Muscle layer of colon (tissue), 2 donors: Measurements from ENCODE around the gene PLEKHA6.
"Not testable (repeated sequence)": the region's sequence is repeated elsewhere in the genome, so short reads cannot be mapped to it uniquely, and the experiment has no call there.

Experiments used
- H3K27ac ChIP-seq: one replicate; pipeline ENCODE4 v1.7.0; 2013; ENCODE audit warnings: low read depth, mild to moderate bottlenecking, low read length, moderate library complexity
- H3K27me3 ChIP-seq, 2 donors: one replicate each; pipeline ENCODE4 v1.7.0; 2013; ENCODE audit warnings: low read length in 2 of 2, mild to moderate bottlenecking in 2 of 2; ENCODE audit not compliant: insufficient read depth in 2 of 2, control insufficient read depth in 1 of 2
- H3K36me3 ChIP-seq: one replicate; pipeline ENCODE4 v1.7.0; 2013; ENCODE audit warnings: mild to moderate bottlenecking, low read length; ENCODE audit not compliant: insufficient read depth
- H3K4me1 ChIP-seq: one replicate; pipeline ENCODE4 v1.7.0; 2013; ENCODE audit warnings: mild to moderate bottlenecking, low read length; ENCODE audit not compliant: insufficient read depth
- H3K4me3 ChIP-seq, 2 donors: one replicate each; pipeline ENCODE4 v1.7.0; 2013; ENCODE audit warnings: low read length in 2 of 2, low read depth in 1 of 2, mild to moderate bottlenecking in 1 of 2, moderate library complexity in 1 of 2
- H3K9ac ChIP-seq: one replicate; pipeline ENCODE4 v1.7.0; 2013; ENCODE audit warnings: low read length
- H3K9me3 ChIP-seq: one replicate; pipeline ENCODE4 v1.7.0; 2013; ENCODE audit warnings: mild to moderate bottlenecking, low read length
- donor health status: abdominal sarcoma.
- donor health status: Adenocarcinoma of cecum.

Gene PLEKHA6

DNA sequence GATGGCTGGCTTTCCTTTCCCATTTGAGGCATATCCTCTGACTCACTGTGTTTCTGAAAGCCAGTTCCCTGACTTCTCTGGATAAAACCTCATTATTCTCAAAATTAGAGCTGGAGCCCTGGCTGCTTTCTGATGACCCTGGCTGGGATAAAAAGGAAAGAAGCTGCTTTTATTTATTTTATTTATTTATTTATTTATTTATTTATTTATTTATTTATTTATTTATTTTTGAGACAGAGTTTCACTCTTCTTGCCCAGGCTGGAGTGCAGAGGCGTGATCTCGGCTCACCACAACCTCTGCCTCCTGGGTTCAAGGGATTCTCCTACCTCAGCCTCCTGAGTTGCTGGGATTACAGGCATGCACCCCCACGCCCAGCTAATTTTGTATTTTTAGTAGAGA lies 31.9 kb downstream of the PLEKHA6 start:
- not testable (repeated sequence) for H3K4me1 ChIP-seq, H3K4me3 ChIP-seq, H3K9me3 ChIP-seq, H3K27ac ChIP-seq, H3K36me3 ChIP-seq, H3K9ac ChIP-seq, H3K27me3 ChIP-seq

DNA sequence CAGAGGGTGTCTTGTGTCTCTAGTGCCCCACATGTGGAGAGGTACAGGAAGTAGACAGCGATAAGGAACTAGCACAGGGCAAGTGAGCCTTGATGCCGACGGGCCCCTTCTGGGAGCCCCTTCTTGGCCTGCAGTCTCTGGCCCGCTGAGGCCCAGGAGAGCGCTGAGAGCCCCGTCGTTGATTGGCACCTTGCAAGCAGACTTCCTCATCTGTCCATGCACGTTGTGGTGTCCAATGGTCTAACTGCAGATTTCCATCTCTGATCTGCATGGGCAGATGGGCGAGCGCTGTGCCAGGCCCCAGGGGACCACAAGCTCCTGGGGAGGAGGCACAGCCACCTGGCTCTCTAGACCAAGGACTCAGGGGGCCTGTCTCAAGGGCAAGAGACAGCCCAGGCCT lies 32.4 kb downstream of the PLEKHA6 start:
- Histone ChIP-seq H3K9ac (no peak overlapping the region), H3K27ac (no peak overlapping the region), H3K4me3 (no peak overlapping the region), H3K36me3 (no peaks in the 10 kb centered on the region), H3K9me3 (no peaks in the 10 kb centered on the region), H3K27me3 (peaks cover 0 to 4% of the 10 kb centered on the region in 2 donors), H3K4me1 (no peaks in the 10 kb centered on the region)

DNA sequence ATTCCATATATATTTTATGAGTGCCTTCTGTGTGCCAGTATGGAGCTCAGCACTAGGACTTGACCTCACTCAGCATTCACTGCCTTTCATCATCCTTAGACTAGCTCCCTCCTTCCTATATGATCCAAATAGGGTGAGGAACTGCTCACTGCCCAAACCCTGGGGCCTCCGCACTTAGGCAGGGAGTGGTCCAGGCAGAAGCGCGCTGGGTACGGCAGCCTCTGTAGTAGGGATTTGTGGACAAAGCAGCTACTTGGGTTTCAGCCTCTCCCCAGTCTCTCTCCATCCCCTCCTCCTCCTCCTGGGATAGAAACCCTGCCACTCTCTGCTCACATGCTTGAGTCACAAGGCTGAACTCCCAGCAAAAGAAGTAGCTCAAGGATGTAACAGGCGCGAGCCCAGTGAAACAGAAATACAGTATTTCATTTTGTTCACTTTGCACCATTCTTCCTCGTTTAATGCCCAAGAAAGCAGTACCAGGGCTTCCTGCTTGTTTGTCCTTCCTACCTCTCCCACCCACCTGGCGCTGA lies 32.9 kb downstream of the PLEKHA6 start:
- peaks cover 0 to 3% of the 10 kb centered on the region in 2 donors for H3K27me3 ChIP-seq
- H3K4me1 ChIP-seq: no peaks in the 10 kb centered on the region
- no peak overlapping the region for H3K4me3 ChIP-seq
- no peak overlapping the region for H3K9ac ChIP-seq
- no peaks in the 10 kb centered on the region for H3K9me3 ChIP-seq
- no peak overlapping the region for H3K27ac ChIP-seq
- no peaks in the 10 kb centered on the region for H3K36me3 ChIP-seq

DNA sequence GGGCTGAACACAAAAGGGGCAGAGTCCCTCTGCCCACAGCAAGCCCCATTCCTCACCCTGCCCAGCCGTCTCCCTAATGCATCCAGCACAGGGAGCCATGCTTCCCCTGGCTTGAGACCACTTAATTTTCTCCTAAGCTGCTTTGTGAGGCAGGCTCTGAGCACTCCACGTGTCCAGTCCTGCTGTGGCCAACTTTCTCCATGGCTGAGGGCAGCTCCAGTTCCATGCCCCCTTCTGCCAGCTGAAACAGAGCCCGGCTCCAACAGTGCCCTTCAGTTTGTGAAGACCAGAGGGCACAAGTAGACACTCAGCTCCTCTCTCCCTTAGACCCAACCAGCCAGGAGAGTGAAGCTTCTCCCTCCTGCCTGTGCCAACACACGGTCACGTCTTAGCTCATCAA lies 33.8 kb downstream of the PLEKHA6 start:
- Histone ChIP-seq H3K4me1 (peaks cover 7% of the 10 kb centered on the region), H3K4me3 (no peak overlapping the region), H3K27ac (no peak overlapping the region), H3K9me3 (no peaks in the 10 kb centered on the region), H3K27me3 (no peaks in the 10 kb centered on the region), H3K9ac (no peak overlapping the region), H3K36me3 (no peaks in the 10 kb centered on the region)

DNA sequence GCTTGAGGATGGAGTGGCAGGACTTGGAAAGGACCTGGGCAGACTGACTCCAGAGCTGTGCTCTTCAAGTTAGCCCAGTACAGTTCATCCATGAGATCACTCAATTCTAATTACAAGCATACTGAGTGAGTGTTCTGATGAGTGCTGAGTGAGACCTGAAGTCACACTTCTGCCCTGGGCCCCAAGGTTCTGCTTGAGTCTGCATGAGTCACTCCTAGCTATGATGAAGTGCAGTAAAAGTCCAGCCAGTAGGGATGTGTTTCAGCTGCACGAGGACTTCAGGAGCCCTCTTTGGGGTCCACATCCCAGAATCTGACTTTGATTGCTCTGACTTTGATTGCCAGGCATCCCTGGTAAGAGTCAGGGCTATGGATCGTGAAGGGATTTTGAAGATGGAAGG lies 35.8 kb downstream of the PLEKHA6 start:
- Histone ChIP-seq H3K4me3 (no peak overlapping the region), H3K27ac (no peak overlapping the region), H3K27me3 (no peaks in the 10 kb centered on the region), H3K4me1 (peaks cover 23% of the 10 kb centered on the region), H3K9ac (no peak overlapping the region), H3K9me3 (no peaks in the 10 kb centered on the region), H3K36me3 (no peaks in the 10 kb centered on the region)

DNA sequence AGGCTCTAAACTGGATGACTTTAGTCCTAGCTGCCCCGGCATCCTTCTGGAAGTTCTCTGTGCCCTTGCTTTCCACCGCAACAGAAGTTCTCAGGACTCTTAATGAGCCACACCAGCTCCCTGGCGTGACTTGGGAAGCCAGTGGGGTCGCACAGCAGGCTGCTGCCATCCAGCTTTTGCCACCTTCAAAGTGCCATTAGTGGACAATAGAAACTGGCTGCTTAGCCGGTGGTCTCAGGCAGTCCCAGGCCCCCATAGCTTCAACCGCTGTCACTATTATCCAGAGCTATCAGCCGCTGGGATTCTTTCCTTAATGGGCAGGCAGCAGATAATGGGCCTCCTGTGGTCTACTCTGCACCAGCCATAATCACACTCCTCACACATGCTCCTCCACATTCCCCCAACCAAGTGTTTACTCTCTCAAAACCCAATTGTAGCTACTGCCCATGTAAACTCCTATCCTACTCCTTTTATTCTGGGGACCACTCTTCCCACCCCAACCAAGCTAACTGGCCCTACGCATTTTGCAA lies 37.3 kb downstream of the PLEKHA6 start:
- Histone ChIP-seq H3K27me3 (no peaks in the 10 kb centered on the region), H3K4me1 (peaks cover 25% of the 10 kb centered on the region), H3K9ac (no peak overlapping the region), H3K4me3 (no peak overlapping the region), H3K36me3 (no peaks in the 10 kb centered on the region), H3K9me3 (no peaks in the 10 kb centered on the region), H3K27ac (no peak overlapping the region)

DNA sequence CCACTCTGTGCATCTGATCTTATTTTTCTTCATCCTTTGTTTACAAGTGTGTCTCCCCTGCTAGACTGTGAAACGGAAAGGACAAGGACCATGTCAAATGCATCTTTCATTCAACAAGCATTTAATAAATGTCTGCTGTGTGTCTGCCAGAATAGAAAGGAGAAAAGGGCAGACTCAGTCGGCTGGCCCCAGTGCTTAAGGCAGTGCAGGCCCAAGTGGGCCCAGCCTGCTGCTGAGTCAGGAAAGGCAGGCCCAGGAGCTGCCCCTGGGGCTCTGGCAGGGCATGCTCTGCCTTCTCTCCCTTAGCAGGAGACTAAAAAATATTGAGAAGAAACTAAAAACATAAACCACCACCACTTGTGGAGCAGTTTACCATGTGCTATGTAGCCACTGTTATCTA lies 38.1 kb downstream of the PLEKHA6 start:
- Histone ChIP-seq H3K9me3 (no peaks in the 10 kb centered on the region), H3K9ac (no peak overlapping the region), H3K27ac (no peak overlapping the region), H3K27me3 (no peaks in the 10 kb centered on the region), H3K4me3 (no peak overlapping the region), H3K36me3 (no peaks in the 10 kb centered on the region), H3K4me1 (peaks cover 25% of the 10 kb centered on the region)

DNA sequence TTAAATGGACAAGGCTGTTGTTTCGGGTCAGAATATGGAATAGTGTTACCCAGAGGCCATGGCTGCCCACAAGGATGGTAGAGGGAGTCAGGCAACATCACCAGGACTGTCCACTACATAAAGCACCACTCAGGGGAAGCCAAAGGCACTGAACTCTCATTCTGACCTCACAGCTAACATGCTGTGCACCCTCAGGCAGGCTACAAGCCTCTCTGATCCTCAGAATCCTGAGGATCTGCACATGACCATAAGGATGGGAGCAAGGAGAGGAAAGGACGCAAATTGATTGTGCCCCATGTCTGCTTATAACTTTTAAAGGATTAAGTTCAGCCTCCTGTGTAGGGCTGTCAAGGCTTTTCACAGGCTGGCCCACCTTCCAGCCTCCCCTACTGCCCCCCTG lies 38.7 kb downstream of the PLEKHA6 start:
- Histone ChIP-seq H3K27me3 (no peaks in the 10 kb centered on the region), H3K27ac (no peak overlapping the region), H3K4me1 (peaks cover 25% of the 10 kb centered on the region), H3K9me3 (no peaks in the 10 kb centered on the region), H3K36me3 (no peaks in the 10 kb centered on the region), H3K4me3 (no peak overlapping the region), H3K9ac (no peak overlapping the region)

DNA sequence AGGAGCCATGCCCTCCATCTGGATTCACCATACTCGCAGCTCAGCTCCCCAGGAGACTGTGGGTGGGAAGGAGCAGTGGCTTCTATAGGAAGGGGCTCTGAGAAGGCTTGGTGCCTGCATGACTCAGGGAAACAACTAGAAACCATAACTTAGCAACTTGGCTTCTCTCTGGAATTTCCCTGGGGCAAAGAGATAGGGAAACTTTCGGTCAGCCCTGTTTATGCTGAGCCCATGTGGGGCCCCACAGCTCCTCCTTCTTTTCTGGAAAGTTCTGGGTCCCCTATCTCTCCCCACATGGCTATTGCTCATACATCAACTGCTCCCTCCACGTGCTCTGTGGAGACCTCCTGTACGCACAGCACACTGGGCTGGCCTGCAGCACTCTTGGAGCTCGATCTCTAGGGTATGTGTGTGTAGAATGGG lies 39.3 kb downstream of the PLEKHA6 start:
- H3K4me3 ChIP-seq: no peak overlapping the region
- H3K36me3 ChIP-seq: no peaks in the 10 kb centered on the region
- H3K9ac ChIP-seq: no peak overlapping the region
- H3K4me1 ChIP-seq: peaks cover 25% of the 10 kb centered on the region
- H3K27me3 ChIP-seq: no peaks in the 10 kb centered on the region
- H3K9me3 ChIP-seq: no peaks in the 10 kb centered on the region
- no peak overlapping the region for H3K27ac ChIP-seq

DNA sequence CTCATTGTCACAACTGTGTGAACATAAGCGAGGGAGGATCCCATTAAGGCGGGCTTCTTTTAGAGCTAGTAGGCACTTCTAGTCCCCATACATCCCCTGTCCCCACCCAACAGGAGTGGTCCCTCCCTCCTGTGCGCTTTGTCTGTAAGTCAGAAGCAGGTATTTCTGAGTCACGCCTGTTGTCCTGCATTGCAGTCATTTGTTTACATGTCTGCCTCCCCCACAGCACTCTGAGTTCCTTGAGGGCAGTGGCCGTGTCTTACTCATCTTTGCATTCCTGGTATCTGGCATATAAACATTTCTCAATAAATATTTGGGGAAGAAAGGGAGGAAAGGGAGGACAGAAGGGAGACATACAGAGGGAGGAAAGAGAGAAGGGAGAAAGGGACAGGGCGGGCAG lies 40.3 kb downstream of the PLEKHA6 start:
- no peak overlapping the region for H3K9ac ChIP-seq
- peaks cover 25% of the 10 kb centered on the region for H3K4me1 ChIP-seq
- no peak overlapping the region for H3K4me3 ChIP-seq
- no peak overlapping the region for H3K27ac ChIP-seq
- H3K9me3 ChIP-seq: no peaks in the 10 kb centered on the region
- H3K36me3 ChIP-seq: no peaks in the 10 kb centered on the region
- no peaks in the 10 kb centered on the region for H3K27me3 ChIP-seq

DNA sequence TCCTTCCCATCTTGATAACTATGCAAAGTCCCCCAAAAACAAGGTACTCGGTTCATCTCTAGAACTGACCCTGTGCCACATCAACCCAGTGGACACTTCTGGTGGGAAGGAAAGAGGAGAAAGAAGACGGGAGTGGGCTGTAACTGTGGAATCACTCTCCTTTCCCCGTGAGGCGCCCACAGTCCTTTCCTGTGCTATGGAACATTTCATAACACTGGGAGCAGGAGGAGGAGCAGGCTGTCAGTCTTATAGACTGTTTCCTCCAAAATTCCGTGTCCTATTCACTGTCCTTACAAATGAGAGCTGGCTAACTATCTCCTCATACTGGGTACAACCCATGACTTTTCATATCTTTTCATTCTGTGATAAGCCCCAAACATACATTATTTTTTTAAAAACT lies 40.7 kb downstream of the PLEKHA6 start:
- peaks cover 25% of the 10 kb centered on the region for H3K4me1 ChIP-seq
- no peak overlapping the region for H3K27ac ChIP-seq
- H3K4me3 ChIP-seq: no peak overlapping the region
- H3K27me3 ChIP-seq: no peaks in the 10 kb centered on the region
- no peaks in the 10 kb centered on the region for H3K9me3 ChIP-seq
- H3K36me3 ChIP-seq: no peaks in the 10 kb centered on the region
- no peak overlapping the region for H3K9ac ChIP-seq

DNA sequence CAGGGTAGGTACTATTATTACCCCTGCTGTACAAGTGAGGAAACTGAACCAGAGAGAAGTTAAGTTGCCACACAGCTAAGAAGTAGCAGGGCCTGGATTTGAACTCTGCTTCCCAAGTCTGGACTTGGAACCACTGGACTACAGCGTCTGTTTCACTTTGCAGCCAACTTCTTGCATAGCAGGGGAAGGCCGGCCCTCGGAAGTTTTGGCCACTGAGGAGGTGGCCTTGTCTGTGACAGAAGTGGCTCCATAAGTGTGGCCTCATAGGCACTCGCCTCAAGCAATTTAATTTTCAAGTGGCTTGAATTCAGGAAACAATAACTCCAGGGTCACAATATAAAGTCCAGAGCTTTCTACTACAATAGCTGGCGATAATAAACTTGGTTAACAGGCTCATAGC lies 41.4 kb downstream of the PLEKHA6 start:
- no peak overlapping the region for H3K9ac ChIP-seq
- peaks cover 25% of the 10 kb centered on the region for H3K4me1 ChIP-seq
- H3K27ac ChIP-seq: no peak overlapping the region
- H3K27me3 ChIP-seq: no peaks in the 10 kb centered on the region
- H3K9me3 ChIP-seq: no peaks in the 10 kb centered on the region
- H3K36me3 ChIP-seq: no peaks in the 10 kb centered on the region
- H3K4me3 ChIP-seq: no peak overlapping the region
